ENCODE measurements around the gene KIRREL3.

The KIRREL3 gene

GRCh38 chr11:126707498-126707897 is 293.1 kb downstream of the KIRREL3 start:
- H3K4me3 ChIP-seq (ENCODE audit: low read depth, low read length) = no peak overlapping the region
- no peak for DNase-seq (ENCODE audit: low read depth, low spot score)
- TF ChIP-seq CTCF (IDR thresholded peaks at IDR 0.05; ENCODE audit: low read depth, low read length) = no peak
- in situ Hi-C loops (cut with HindIII; ENCODE audit: low sequenced_read_pairs) = no loop called here

- TF ChIP-seq CTCF (IDR thresholded peaks at IDR 0.05; ENCODE audit: low read depth, low read length) = no peak
- H3K4me3 ChIP-seq (ENCODE audit: low read depth, low read length) = no peak overlapping the region
- no peak for DNase-seq (ENCODE audit: low read depth, low spot score)
- in situ Hi-C loops (cut with HindIII; ENCODE audit: low sequenced_read_pairs) = no loop called here
These were observed 296.5 kb downstream of the KIRREL3 start for GRCh38 chr11:126704096-126704495.

GRCh38 chr11:126703662-126704061 is 296.9 kb downstream of the KIRREL3 start:
- no peak for TF ChIP-seq CTCF (IDR thresholded peaks at IDR 0.05; ENCODE audit: low read depth, low read length)
- in situ Hi-C loops (cut with HindIII; ENCODE audit: low sequenced_read_pairs) = no loop called here
- DNase-seq (ENCODE audit: low read depth, low spot score) = no peak
- H3K4me3 ChIP-seq (ENCODE audit: low read depth, low read length) = no peak overlapping the region

GRCh38 chr11:126702987-126703386 is 297.6 kb downstream of the KIRREL3 start:
- no peak overlapping the region for H3K4me3 ChIP-seq (ENCODE audit: low read depth, low read length)
- in situ Hi-C loops (cut with HindIII; ENCODE audit: low sequenced_read_pairs) = no loop called here
- no peak for DNase-seq (ENCODE audit: low read depth, low spot score)
- no peak for TF ChIP-seq CTCF (IDR thresholded peaks at IDR 0.05; ENCODE audit: low read depth, low read length)

- in situ Hi-C loops (cut with HindIII; ENCODE audit: low sequenced_read_pairs) = no loop called here
- H3K4me3 ChIP-seq (ENCODE audit: low read depth, low read length) = no peak overlapping the region
- no peak for DNase-seq (ENCODE audit: low read depth, low spot score)
- no peak for TF ChIP-seq CTCF (IDR thresholded peaks at IDR 0.05; ENCODE audit: low read depth, low read length)
These were observed 298.3 kb downstream of the KIRREL3 start for GRCh38 chr11:126702165-126702720.

- H3K4me3 ChIP-seq (ENCODE audit: low read depth, low read length) = no peak overlapping the region
- in situ Hi-C loops (cut with HindIII; ENCODE audit: low sequenced_read_pairs) = no loop called here
- TF ChIP-seq CTCF (IDR thresholded peaks at IDR 0.05; ENCODE audit: low read depth, low read length) = no peak
- DNase-seq (ENCODE audit: low read depth, low spot score) = no peak
These were observed 299.1 kb downstream of the KIRREL3 start for GRCh38 chr11:126701520-126701897.

Data from astrocyte of the spinal cord (primary cell).